ENCODE data around the gene NFIC.

DNA sequence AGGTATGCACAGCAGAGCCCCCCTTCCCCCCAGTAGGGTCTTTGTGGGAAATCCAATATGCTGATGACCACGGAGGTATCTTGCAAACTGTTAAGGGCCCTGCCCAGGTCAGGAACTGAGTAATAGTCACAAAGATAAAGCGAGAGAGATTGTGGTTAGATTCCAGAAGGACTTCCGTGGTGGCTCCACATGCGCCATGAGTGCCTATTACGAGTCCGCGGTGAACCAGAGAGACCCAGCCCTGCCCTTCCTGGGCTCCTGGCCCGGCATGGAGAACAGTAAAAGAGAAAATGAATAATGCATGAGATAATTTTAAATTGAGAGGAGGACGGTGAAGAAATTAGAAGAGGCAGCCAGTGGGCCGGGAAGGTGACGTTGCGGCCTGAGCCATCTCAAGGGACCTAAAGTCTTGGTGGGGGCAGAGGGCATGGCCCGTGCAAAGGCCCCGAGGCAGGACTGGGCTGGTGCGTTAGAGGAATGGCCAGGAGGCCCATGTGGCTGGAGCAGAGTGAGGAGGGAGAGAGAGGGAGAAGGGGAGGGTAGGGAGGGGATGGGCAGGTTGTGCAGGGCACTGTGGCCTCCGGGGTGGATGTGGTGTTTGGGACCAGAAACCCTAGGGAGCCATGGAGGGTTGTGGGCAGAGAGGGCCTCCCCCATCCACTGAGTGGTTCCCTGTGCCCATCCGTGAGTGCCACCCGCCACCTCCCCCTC lies 46.6 kb upstream of the NFIC start:
- TF ChIP-seq EGR1 (IDR thresholded peaks at IDR 0.05): no peak
- no peak for TF ChIP-seq EP300 (IDR thresholded peaks at IDR 0.05; ENCODE audit: borderline replicate concordance)
- no peak for TF ChIP-seq RAD21 (IDR thresholded peaks at IDR 0.05; ENCODE audit: low read depth)
- TF ChIP-seq MAX (IDR thresholded peaks at IDR 0.05): no peak
- TF ChIP-seq CREB1 (IDR thresholded peaks at IDR 0.05; ENCODE audit: low read depth): no peak
- no peak for TF ChIP-seq ZBTB7A (IDR thresholded peaks at IDR 0.05; ENCODE audit: low read depth)
- no peak for TF ChIP-seq TEAD4 (IDR thresholded peaks at IDR 0.05)
- TF ChIP-seq, protein P1, sequence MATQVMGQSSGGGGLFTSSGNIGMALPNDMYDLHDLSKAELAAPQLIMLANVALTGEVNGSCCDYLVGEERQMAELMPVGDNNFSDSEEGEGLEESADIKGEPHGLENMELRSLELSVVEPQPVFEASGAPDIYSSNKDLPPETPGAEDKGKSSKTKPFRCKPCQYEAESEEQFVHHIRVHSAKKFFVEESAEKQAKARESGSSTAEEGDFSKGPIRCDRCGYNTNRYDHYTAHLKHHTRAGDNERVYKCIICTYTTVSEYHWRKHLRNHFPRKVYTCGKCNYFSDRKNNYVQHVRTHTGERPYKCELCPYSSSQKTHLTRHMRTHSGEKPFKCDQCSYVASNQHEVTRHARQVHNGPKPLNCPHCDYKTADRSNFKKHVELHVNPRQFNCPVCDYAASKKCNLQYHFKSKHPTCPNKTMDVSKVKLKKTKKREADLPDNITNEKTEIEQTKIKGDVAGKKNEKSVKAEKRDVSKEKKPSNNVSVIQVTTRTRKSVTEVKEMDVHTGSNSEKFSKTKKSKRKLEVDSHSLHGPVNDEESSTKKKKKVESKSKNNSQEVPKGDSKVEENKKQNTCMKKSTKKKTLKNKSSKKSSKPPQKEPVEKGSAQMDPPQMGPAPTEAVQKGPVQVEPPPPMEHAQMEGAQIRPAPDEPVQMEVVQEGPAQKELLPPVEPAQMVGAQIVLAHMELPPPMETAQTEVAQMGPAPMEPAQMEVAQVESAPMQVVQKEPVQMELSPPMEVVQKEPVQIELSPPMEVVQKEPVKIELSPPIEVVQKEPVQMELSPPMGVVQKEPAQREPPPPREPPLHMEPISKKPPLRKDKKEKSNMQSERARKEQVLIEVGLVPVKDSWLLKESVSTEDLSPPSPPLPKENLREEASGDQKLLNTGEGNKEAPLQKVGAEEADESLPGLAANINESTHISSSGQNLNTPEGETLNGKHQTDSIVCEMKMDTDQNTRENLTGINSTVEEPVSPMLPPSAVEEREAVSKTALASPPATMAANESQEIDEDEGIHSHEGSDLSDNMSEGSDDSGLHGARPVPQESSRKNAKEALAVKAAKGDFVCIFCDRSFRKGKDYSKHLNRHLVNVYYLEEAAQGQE (IDR thresholded peaks at IDR 0.05; ENCODE audit: low read depth): no peak
- TF ChIP-seq CEBPB (IDR thresholded peaks at IDR 0.05): no peak

Data from Ishikawa (cell line).